Mesenchymal stem cell (in vitro differentiated cells and primary cell): ENCODE data around the gene SPPL2B.

Experiments used
- DNase-seq: peaks from one replicate; pipeline ENCODE4 v3.0.0-alpha.2; 2013
- H2AFZ ChIP-seq: one replicate; pipeline ENCODE4 v1.6.1; 2013; ENCODE audit warnings: low read depth, mild to moderate bottlenecking, control low read depth, inconsistent platforms, low read length, moderate library complexity
- H2AK5ac ChIP-seq: 2 replicates; pipeline ENCODE4 v1.6.1; 2013; ENCODE audit warnings: low read length, moderate library complexity, mild to moderate bottlenecking, inconsistent platforms; ENCODE audit not compliant: severe bottlenecking
- H2BK120ac ChIP-seq: one replicate; pipeline ENCODE4 v1.6.1; 2013; ENCODE audit warnings: low read depth, mild to moderate bottlenecking, inconsistent platforms, low read length, moderate library complexity
- H2BK12ac ChIP-seq, 2 experiments: one replicate each; pipeline ENCODE4 v1.6.1; 2013; ENCODE audit warnings: inconsistent platforms in 2 of 2, low read length in 2 of 2, mild to moderate bottlenecking in 2 of 2, moderate library complexity in 2 of 2, control low read depth in 1 of 2
- H2BK15ac ChIP-seq: one replicate; pipeline ENCODE4 v1.6.1; 2013; ENCODE audit warnings: mild to moderate bottlenecking, low read depth, inconsistent platforms; ENCODE audit not compliant: poor library complexity, severe bottlenecking
- H2BK5ac ChIP-seq: 2 replicates; pipeline ENCODE4 v1.6.1; 2013; ENCODE audit warnings: low read depth, mild to moderate bottlenecking, low read length, control low read depth, inconsistent platforms; ENCODE audit not compliant: poor library complexity, severe bottlenecking
- H3K14ac ChIP-seq, 2 experiments: one replicate each; pipeline ENCODE4 v1.6.1; 2013; ENCODE audit warnings: inconsistent platforms in 2 of 2, low read length in 2 of 2, control low read depth in 1 of 2, mild to moderate bottlenecking in 1 of 2, moderate library complexity in 1 of 2
- H3K18ac ChIP-seq, 2 experiments: one replicate each; pipeline ENCODE4 v1.6.1; 2013; ENCODE audit warnings: inconsistent platforms in 2 of 2, low read length in 2 of 2, control low read depth in 1 of 2, low read depth in 1 of 2, mild to moderate bottlenecking in 1 of 2
- H3K23ac ChIP-seq, 2 experiments: one replicate each; pipeline ENCODE4 v1.6.1; 2013; ENCODE audit warnings: inconsistent platforms in 2 of 2, low read length in 2 of 2, mild to moderate bottlenecking in 2 of 2, moderate library complexity in 2 of 2, control low read depth in 1 of 2
- H3K27ac ChIP-seq: 2 replicates; pipeline ENCODE4 v1.5.1; 2013; ENCODE audit warnings: mild to moderate bottlenecking, moderate library complexity, low read length, control low read depth, inconsistent platforms; ENCODE audit not compliant: poor library complexity, severe bottlenecking
- H3K27me3 ChIP-seq, 2 experiments: 2 replicates each; pipeline versions ENCODE4 v1.6.1 to v1.7.0; 2013; ENCODE audit warnings: low read length in 2 of 2, mild to moderate bottlenecking in 2 of 2, moderate library complexity in 2 of 2, control low read depth in 1 of 2, inconsistent platforms in 1 of 2; ENCODE audit not compliant: control insufficient read depth in 1 of 2, insufficient read depth in 1 of 2
- H3K36me3 ChIP-seq, 2 experiments: 2 replicates each; pipeline versions ENCODE4 v1.6.1 to v1.7.0; 2013; ENCODE audit warnings: low read length in 2 of 2, control low read depth in 1 of 2, inconsistent platforms in 1 of 2, low read depth in 1 of 2, mild to moderate bottlenecking in 1 of 2; ENCODE audit not compliant: insufficient read depth in 2 of 2, control insufficient read depth in 1 of 2
- H3K4ac ChIP-seq, 2 experiments: one replicate each; pipeline ENCODE4 v1.6.1; 2013; ENCODE audit warnings: inconsistent platforms in 2 of 2, low read length in 2 of 2, mild to moderate bottlenecking in 2 of 2, moderate library complexity in 2 of 2, control low read depth in 1 of 2, low read depth in 1 of 2
- H3K4me1 ChIP-seq: 2 replicates; pipeline ENCODE4 v1.6.1; 2013; ENCODE audit warnings: low read depth, low read length, control low read depth; ENCODE audit not compliant: control insufficient read depth, insufficient read depth
- H3K4me2 ChIP-seq: 2 replicates; pipeline ENCODE4 v1.6.1; 2013; ENCODE audit warnings: low read length, mild to moderate bottlenecking, inconsistent platforms; ENCODE audit not compliant: poor library complexity, severe bottlenecking
- H3K4me3 ChIP-seq, 2 experiments: 2 replicates each; pipeline versions ENCODE4 v1.5.1 to v1.7.0; 2013; ENCODE audit warnings: low read length in 2 of 2, mild to moderate bottlenecking in 2 of 2, control low read depth in 1 of 2, low read depth in 1 of 2; ENCODE audit not compliant: insufficient read depth in 1 of 2
- H3K79me1 ChIP-seq: replicated peaks from 2 replicates; pipeline ENCODE4 v1.6.1; 2013; ENCODE audit warnings: mild to moderate bottlenecking, control low read depth, low read length, inconsistent platforms; ENCODE audit not compliant: poor library complexity, severe bottlenecking
- H3K9ac ChIP-seq: 2 replicates; pipeline ENCODE4 v1.7.0; 2013; ENCODE audit warnings: mild to moderate bottlenecking, low read length, moderate library complexity
- H3K9me3 ChIP-seq: 2 replicates; pipeline ENCODE4 v1.7.0; 2013; ENCODE audit warnings: mild to moderate bottlenecking, low read length; ENCODE audit not compliant: control insufficient read depth
- H4K8ac ChIP-seq: one replicate; pipeline ENCODE4 v1.6.1; 2013; ENCODE audit warnings: inconsistent platforms, mild to moderate bottlenecking, low read length, moderate library complexity
- H4K91ac ChIP-seq: one replicate; pipeline ENCODE4 v1.6.1; 2013; ENCODE audit warnings: mild to moderate bottlenecking, low read length, inconsistent platforms
- WGBS: methylation state at CpG from one replicate; pipeline ENCODE4 v1.1.7; 2013; ENCODE audit warnings: mixed read lengths; 5-methylcytosine and 5-hydroxymethylcytosine counted together

The SPPL2B gene

GRCh38 chr19:2338751-2339643 is 10.5 kb downstream of the SPPL2B start:
- no peak for DNase-seq
- H3K4me3 ChIP-seq, result no peak overlapping the region
- no peak overlapping the region for H2AK5ac ChIP-seq
- no peak overlapping the region for H3K27ac ChIP-seq
- H3K14ac ChIP-seq, result no peak overlapping the region
- peaks cover 18% of the 10 kb centered on the region for H3K4me1 ChIP-seq
- H4K8ac ChIP-seq, result no peak overlapping the region
- H2AFZ ChIP-seq, result no peak overlapping the region
- no peak overlapping the region for H2BK12ac ChIP-seq
- H3K18ac ChIP-seq, result no peak overlapping the region
- H2BK120ac ChIP-seq, result no peak overlapping the region
- no peak overlapping the region for H4K91ac ChIP-seq
- H2BK5ac ChIP-seq, result no peak overlapping the region
- no peak overlapping the region for H2BK15ac ChIP-seq
- peaks cover 11 to 81% of the 10 kb centered on the region in 2 experiments for H3K36me3 ChIP-seq
- no peak overlapping the region for H3K4me2 ChIP-seq
- H3K9ac ChIP-seq, result no peak overlapping the region
- H3K4ac ChIP-seq, result no peak overlapping the region
- WGBS, result 96% methylated on average over 54 of the region's 54 CpGs
- H3K27me3 ChIP-seq, result no peaks in the 10 kb centered on the region
- H3K23ac ChIP-seq, result no peak overlapping the region
- peaks cover 40% of the 10 kb centered on the region for H3K79me1 ChIP-seq
- no peaks in the 10 kb centered on the region for H3K9me3 ChIP-seq

DNA sequence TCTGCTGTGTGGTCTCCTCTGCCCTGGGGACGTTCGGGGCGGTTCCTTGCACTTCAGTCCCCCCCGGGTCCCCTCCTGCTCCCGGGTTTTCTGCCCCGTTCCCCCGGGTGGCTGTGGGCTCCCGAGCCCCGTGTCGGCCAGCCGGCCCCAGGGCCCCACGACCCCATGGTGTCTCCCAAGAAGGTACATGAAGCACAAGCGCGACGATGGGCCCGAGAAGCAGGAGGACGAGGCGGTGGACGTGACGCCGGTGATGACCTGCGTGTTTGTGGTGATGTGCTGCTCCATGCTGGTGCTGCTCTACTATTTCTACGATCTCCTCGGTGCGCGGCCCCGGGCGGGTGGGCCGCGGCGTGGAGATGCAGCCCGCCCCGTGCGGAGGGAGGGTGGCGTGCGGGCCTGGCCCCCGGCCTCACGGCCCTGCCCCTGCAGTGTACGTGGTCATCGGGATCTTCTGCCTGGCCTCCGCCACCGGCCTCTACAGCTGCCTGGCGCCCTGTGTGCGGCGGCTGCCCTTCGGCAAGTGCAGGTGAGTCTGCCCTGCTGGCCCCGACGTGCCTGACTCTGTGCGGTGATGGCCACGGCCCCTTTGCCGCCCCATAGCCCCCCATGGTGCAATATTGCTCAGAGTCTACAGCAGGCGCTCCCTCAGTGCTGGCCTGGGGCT is 11.3 kb downstream of the SPPL2B start:
- H3K79me1 ChIP-seq, result peaks cover 33% of the 10 kb centered on the region
- no peak overlapping the region for H4K8ac ChIP-seq
- H2BK5ac ChIP-seq, result no peak overlapping the region
- H3K4me1 ChIP-seq, result peaks cover 14% of the 10 kb centered on the region
- no peak for DNase-seq
- no peak overlapping the region for H3K4me2 ChIP-seq
- no peak overlapping the region for H3K27ac ChIP-seq
- H3K4me3 ChIP-seq, result no peak overlapping the region
- H3K9ac ChIP-seq, result no peak overlapping the region
- no peak overlapping the region for H3K4ac ChIP-seq
- peaks cover 16 to 79% of the 10 kb centered on the region in 2 experiments for H3K36me3 ChIP-seq
- H2BK15ac ChIP-seq, result no peak overlapping the region
- no peak overlapping the region for H2BK120ac ChIP-seq
- H2AFZ ChIP-seq, result no peak overlapping the region
- no peak overlapping the region for H3K14ac ChIP-seq
- H2AK5ac ChIP-seq, result no peak overlapping the region
- no peak overlapping the region for H2BK12ac ChIP-seq
- H3K18ac ChIP-seq, result no peak overlapping the region
- H3K23ac ChIP-seq, result no peak overlapping the region
- no peak overlapping the region for H4K91ac ChIP-seq
- H3K9me3 ChIP-seq, result no peaks in the 10 kb centered on the region
- 95% methylated on average over 52 of the region's 52 CpGs for WGBS
- H3K27me3 ChIP-seq, result no peaks in the 10 kb centered on the region

GRCh38 chr19:2340496-2341243 is 12.2 kb downstream of the SPPL2B start:
- Histone ChIP-seq H2BK12ac (no peak overlapping the region), H3K14ac (no peak overlapping the region), H4K8ac (no peak overlapping the region), H3K4me3 (no peak overlapping the region), H3K23ac (no peak overlapping the region), H3K9ac (no peak overlapping the region), H3K27me3 (no peaks in the 10 kb centered on the region), H3K18ac (no peak overlapping the region), H2BK120ac (no peak overlapping the region), H3K79me1 (peaks cover 27% of the 10 kb centered on the region), H3K9me3 (no peaks in the 10 kb centered on the region), H3K36me3 (peaks cover 19 to 87% of the 10 kb centered on the region in 2 experiments), H2AK5ac (no peak overlapping the region), H3K4me2 (no peak overlapping the region), H2BK5ac (no peak overlapping the region), H2BK15ac (no peak overlapping the region), H2AFZ (no peak overlapping the region), H4K91ac (no peak overlapping the region), H3K27ac (no peak overlapping the region), H3K4ac (no peak overlapping the region), H3K4me1 (peaks cover 12% of the 10 kb centered on the region)
- no peak for DNase-seq
- WGBS, result 92% methylated on average over 34 of the region's 38 CpGs
